ENCODE results near the gene HNRNPL.

DNA sequence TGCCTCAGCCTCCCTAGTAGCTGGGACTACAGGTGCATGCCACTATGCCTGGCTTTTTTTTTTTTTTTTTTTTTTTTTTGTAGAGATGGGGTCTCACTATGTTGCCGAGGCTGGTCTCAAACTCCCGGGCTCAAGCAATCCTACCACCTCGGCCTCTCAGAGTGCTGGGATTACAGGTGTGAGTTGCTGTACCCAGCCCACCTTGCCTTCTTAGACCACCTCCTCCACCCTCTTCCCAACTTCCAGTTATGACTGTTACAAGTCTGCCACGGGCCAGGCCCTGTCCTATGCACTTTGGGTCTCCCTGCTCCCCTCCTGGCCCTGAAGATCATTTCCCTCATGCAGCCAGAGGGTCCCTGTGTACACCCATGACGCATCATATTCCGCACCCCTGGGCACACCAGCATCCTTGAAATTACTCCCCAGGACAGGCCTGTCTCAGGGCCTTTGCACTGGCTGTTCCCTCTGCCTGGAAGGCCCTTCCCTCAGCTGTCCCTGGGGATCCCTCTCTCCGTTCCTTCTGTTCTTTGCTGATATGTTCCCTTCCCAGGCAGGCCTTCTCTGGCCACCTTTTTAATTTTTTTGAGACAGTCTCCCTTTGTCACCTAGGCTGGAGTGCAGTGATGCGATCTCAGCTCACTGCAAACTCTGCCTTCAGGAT lies 40.1 kb downstream of the HNRNPL start:
- TF ChIP-seq, protein P1, sequence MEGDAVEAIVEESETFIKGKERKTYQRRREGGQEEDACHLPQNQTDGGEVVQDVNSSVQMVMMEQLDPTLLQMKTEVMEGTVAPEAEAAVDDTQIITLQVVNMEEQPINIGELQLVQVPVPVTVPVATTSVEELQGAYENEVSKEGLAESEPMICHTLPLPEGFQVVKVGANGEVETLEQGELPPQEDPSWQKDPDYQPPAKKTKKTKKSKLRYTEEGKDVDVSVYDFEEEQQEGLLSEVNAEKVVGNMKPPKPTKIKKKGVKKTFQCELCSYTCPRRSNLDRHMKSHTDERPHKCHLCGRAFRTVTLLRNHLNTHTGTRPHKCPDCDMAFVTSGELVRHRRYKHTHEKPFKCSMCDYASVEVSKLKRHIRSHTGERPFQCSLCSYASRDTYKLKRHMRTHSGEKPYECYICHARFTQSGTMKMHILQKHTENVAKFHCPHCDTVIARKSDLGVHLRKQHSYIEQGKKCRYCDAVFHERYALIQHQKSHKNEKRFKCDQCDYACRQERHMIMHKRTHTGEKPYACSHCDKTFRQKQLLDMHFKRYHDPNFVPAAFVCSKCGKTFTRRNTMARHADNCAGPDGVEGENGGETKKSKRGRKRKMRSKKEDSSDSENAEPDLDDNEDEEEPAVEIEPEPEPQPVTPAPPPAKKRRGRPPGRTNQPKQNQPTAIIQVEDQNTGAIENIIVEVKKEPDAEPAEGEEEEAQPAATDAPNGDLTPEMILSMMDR (IDR thresholded peaks at IDR 0.05) = no peak
- no peak for TF ChIP-seq EP300 (IDR thresholded peaks at IDR 0.05)

Measured in tibial nerve (tissue), 4 donors.